ENCODE results near the gene LMBR1.

DNA sequence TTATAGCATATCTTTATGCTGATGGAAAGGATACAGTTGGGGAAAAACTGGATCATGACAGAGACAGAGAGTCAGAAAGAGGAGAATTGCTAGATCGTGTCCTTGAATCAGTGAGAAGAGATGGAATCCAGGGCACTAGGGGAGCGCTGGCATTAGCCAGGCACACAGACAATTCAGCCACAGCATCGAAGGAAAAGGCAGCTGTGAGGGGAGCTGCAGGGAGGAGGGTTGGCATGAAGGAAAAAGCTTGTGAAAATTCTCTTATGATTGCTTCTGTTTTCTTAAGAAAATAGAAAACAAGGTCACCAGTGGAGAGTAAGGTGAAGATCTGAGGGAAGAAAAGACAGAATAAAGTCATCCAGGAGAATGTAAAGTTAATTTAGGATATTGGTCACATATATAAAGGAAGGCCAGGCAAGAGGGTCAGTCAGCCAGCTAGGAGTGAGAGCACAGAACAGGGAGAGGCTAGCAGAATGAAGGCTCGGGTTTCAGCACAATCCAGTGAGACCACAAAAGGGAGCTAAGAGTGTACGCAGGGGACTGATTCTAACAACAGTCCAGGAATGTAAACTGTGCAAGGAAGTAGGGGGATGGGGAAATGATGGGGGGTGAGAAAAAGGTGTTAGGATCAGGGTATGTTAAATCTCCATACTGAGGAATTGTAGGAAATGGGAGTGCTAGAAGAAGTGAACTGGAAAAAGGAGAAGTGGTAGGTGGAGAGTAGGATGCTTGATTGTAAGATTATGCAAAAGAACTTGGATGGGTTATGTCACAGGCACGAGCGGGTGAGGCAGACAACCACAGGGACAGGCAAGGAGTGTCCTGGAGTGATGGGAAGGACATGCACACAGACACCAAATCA is 140.4 kb downstream of the LMBR1 start:
- TF ChIP-seq POLR2A (IDR thresholded peaks at IDR 0.05; ENCODE audit: low read depth, low read length) (no peak), POLR2AphosphoS5 (IDR thresholded peaks at IDR 0.05; ENCODE audit: low read depth, low read length) (no peak), TAF1 (IDR thresholded peaks at IDR 0.05; ENCODE audit: low read depth, low read length) (no peak), PAX5 (IDR thresholded peaks at IDR 0.05; ENCODE audit: insufficient read depth, low read length, severe bottlenecking) (no peak)

Measured in GM12891 (cell line).